Measurements from ENCODE around the gene RLN3.
A peak's percentile ranks its signal among the peaks of the same experiment; 100 is the strongest.

Gene RLN3

GRCh38 chr19:14056741-14057356 is 28.9 kb downstream of the RLN3 start:
- H3K4me1 ChIP-seq: peaks cover 7% of the 10 kb centered on the region; the same call in 1 of the 2 replicates
- no peaks in the 10 kb centered on the region for H3K9me3 ChIP-seq
- in situ Hi-C loops (cut with MboI; ENCODE audit: low sequenced_read_pairs): no loop called here
- H3K27me3 ChIP-seq (ENCODE audit: low read depth): peaks cover 3% of the 10 kb centered on the region; the same call in 1 of the 2 replicates
- peak overlapping the region; percentile 50 for H3K4me3 ChIP-seq
- no peak for DNase-seq (ENCODE audit: low spot score in 2 of 2)
- no peaks in the 10 kb centered on the region for H3K36me3 ChIP-seq (replicated peaks)

- Histone ChIP-seq H3K4me3 (peak overlapping the region; percentile 50), H3K36me3 (replicated peaks) (no peaks in the 10 kb centered on the region), H3K9me3 (no peaks in the 10 kb centered on the region), H3K27me3 (ENCODE audit: low read depth) (peaks cover 3% of the 10 kb centered on the region; the same call in 1 of the 2 replicates), H3K4me1 (peaks cover 7% of the 10 kb centered on the region; the same call in 1 of the 2 replicates)
- DNase-seq (ENCODE audit: low spot score in 2 of 2): no peak
- in situ Hi-C loops (cut with MboI; ENCODE audit: low sequenced_read_pairs): no loop called here
Measured at GRCh38 chr19:14058182-14059092, 30.5 kb downstream of the RLN3 start.

- Histone ChIP-seq H3K27me3 (ENCODE audit: low read depth) (peaks cover 3% of the 10 kb centered on the region; the same call in 1 of the 2 replicates), H3K4me1 (peaks cover 7% of the 10 kb centered on the region; the same call in 1 of the 2 replicates), H3K9me3 (no peaks in the 10 kb centered on the region), H3K4me3 (no peak overlapping the region; the same call in 1 of the 2 replicates), H3K36me3 (replicated peaks) (no peaks in the 10 kb centered on the region)
- in situ Hi-C loops (cut with MboI; ENCODE audit: low sequenced_read_pairs): no loop called here
- DNase-seq (ENCODE audit: low spot score in 2 of 2): peak in 1 of 2 experiments; percentile 70
Measured at GRCh38 chr19:14059093-14059480, 31.1 kb downstream of the RLN3 start.

- in situ Hi-C loops (cut with MboI; ENCODE audit: low sequenced_read_pairs): no loop called here
- no peaks in the 10 kb centered on the region for H3K9me3 ChIP-seq
Measured at GRCh38 chr19:14059652-14060155, 31.8 kb downstream of the RLN3 start.

GRCh38 chr19:14061081-14061749 is 33.3 kb downstream of the RLN3 start:
- in situ Hi-C loops (cut with MboI; ENCODE audit: low sequenced_read_pairs): no loop called here
- DNase-seq (ENCODE audit: low spot score in 2 of 2): no peak

More at GRCh38 chr19:14059652-14060155, 31.8 kb downstream of the RLN3 start:
- Histone ChIP-seq H3K36me3 (replicated peaks) (no peaks in the 10 kb centered on the region), H3K27me3 (ENCODE audit: low read depth) (peaks cover 3% of the 10 kb centered on the region; the same call in 1 of the 2 replicates), H3K4me3 (no peak overlapping the region), H3K4me1 (peaks cover 7% of the 10 kb centered on the region; the same call in 1 of the 2 replicates)
- DNase-seq (ENCODE audit: low spot score in 2 of 2): no peak

GRCh38 chr19:14061751-14062557 is 34.0 kb downstream of the RLN3 start, which contains the start of gene PALM3:
TSS of gene PALM3 (minus strand) at chr19:14062076. CDS start at chr19:14061980, 96 bp downstream.
- H3K36me3 ChIP-seq (replicated peaks): no peaks in the 10 kb centered on the region
- no peak within 1 kb of the TSS for H3K4me3 ChIP-seq
- peaks cover 7% of the 10 kb centered on the region; the same call in 1 of the 2 replicates for H3K4me1 ChIP-seq
- in situ Hi-C loops (cut with MboI; ENCODE audit: low sequenced_read_pairs): no loop called here
- DNase-seq (ENCODE audit: low spot score in 2 of 2): no peak
- H3K27me3 ChIP-seq (ENCODE audit: low read depth): peaks cover 3% of the 10 kb centered on the region; the same call in 1 of the 2 replicates
- no peaks in the 10 kb centered on the region for H3K9me3 ChIP-seq

More at GRCh38 chr19:14061081-14061749, 33.3 kb downstream of the RLN3 start:
- Histone ChIP-seq H3K4me1 (peaks cover 7% of the 10 kb centered on the region; the same call in 1 of the 2 replicates), H3K36me3 (replicated peaks) (no peaks in the 10 kb centered on the region), H3K4me3 (no peak overlapping the region), H3K27me3 (ENCODE audit: low read depth) (peaks cover 3% of the 10 kb centered on the region; the same call in 1 of the 2 replicates), H3K9me3 (no peaks in the 10 kb centered on the region)

GRCh38 chr19:14062558-14062855 is 34.6 kb downstream of the RLN3 start:
- in situ Hi-C loops (cut with MboI; ENCODE audit: low sequenced_read_pairs): no loop called here
- DNase-seq (ENCODE audit: low spot score in 2 of 2): no peak
- Histone ChIP-seq H3K4me1 (peaks cover 7% of the 10 kb centered on the region; the same call in 1 of the 2 replicates), H3K9me3 (no peaks in the 10 kb centered on the region), H3K4me3 (no peak overlapping the region), H3K36me3 (replicated peaks) (no peaks in the 10 kb centered on the region), H3K27me3 (ENCODE audit: low read depth) (peaks cover 3% of the 10 kb centered on the region; the same call in 1 of the 2 replicates)

- no peak for DNase-seq (ENCODE audit: low spot score in 2 of 2)
- no peak overlapping the region for H3K4me3 ChIP-seq
- no peaks in the 10 kb centered on the region for H3K36me3 ChIP-seq (replicated peaks)
- no peaks in the 10 kb centered on the region for H3K9me3 ChIP-seq
- peaks cover 6% of the 10 kb centered on the region; the same call in 1 of the 2 replicates for H3K4me1 ChIP-seq
- in situ Hi-C loops (cut with MboI; ENCODE audit: low sequenced_read_pairs): no loop called here
- peaks cover 3% of the 10 kb centered on the region; the same call in 1 of the 2 replicates for H3K27me3 ChIP-seq (ENCODE audit: low read depth)
Measured at GRCh38 chr19:14063105-14063504, 35.2 kb downstream of the RLN3 start.

- Histone ChIP-seq H3K27me3 (ENCODE audit: low read depth) (no peaks in the 10 kb centered on the region), H3K4me1 (no peaks in the 10 kb centered on the region), H3K9me3 (no peaks in the 10 kb centered on the region), H3K36me3 (replicated peaks) (no peaks in the 10 kb centered on the region), H3K4me3 (no peak overlapping the region)
- no peak for DNase-seq (ENCODE audit: low spot score in 2 of 2)
- in situ Hi-C loops (cut with MboI; ENCODE audit: low sequenced_read_pairs): no loop called here
Measured at GRCh38 chr19:14066134-14066533, 38.2 kb downstream of the RLN3 start.

GRCh38 chr19:14070268-14071050 is 42.5 kb downstream of the RLN3 start:
- no peaks in the 10 kb centered on the region for H3K36me3 ChIP-seq (replicated peaks)
- no peaks in the 10 kb centered on the region for H3K9me3 ChIP-seq
- H3K27me3 ChIP-seq (ENCODE audit: low read depth): no peaks in the 10 kb centered on the region
- H3K4me3 ChIP-seq: no peak overlapping the region
- in situ Hi-C loops (cut with MboI; ENCODE audit: low sequenced_read_pairs): no loop called here
- peaks cover 15% of the 10 kb centered on the region for H3K4me1 ChIP-seq
- no peak for DNase-seq (ENCODE audit: low spot score in 2 of 2)

GRCh38 chr19:14072535-14073260 is 44.8 kb downstream of the RLN3 start, which contains the start of gene MISP3:
TSS of gene MISP3 (plus strand) at chr19:14072786. CDS start at chr19:14073310, 524 bp downstream.
- H3K27me3 ChIP-seq (ENCODE audit: low read depth): no peaks in the 10 kb centered on the region
- no peaks in the 10 kb centered on the region for H3K9me3 ChIP-seq
- H3K4me3 ChIP-seq: peak within 1 kb of the TSS; percentile 62
- DNase-seq (ENCODE audit: low spot score in 2 of 2): peak in 1 of 2 experiments; percentile 66
- no peaks in the 10 kb centered on the region for H3K36me3 ChIP-seq (replicated peaks)
- in situ Hi-C loops (cut with MboI; ENCODE audit: low sequenced_read_pairs): no loop called here
- peaks cover 15% of the 10 kb centered on the region for H3K4me1 ChIP-seq

Data from HAP-1 (cell line).